Activated CD8-positive, alpha-beta T cell treated with anti-CD3 and anti-CD28 coated beads for 36 hours (primary cell): ENCODE measurements around the gene SIGLEC14. TPM values are rescaled to one million over a fixed set of nuclear protein-coding genes. Genes with fewer than 3 reads are reported as not detected.

Experiments
- ATAC-seq: fragments of 200-7000 bp; cut with Tn5 transposase; one replicate; pipeline ENCODE4 v1.10.0; 2021; ENCODE audit warnings: mild to moderate bottlenecking, moderate library complexity
- CTCF ChIA-PET: fragments of 350-600 bp; sonication (Branson Sonifier 250); formaldehyde crosslinking; loops from one replicate; lab custom pipeline; 2021; ENCODE audit warnings: antibody characterized with exemption; lab: Charles Lee
- POLR2A ChIA-PET: fragments of 350-600 bp; sonication (Branson Sonifier 250); formaldehyde crosslinking; loops from one replicate; lab custom pipeline; 2021; ENCODE audit warnings: antibody characterized with exemption; lab: Charles Lee
- DNase-seq: peaks from one replicate; pipeline ENCODE4 v3.0.0-alpha.2; 2020
- H3K27ac Mint-ChIP-seq: one replicate; pipeline ENCODE4 v1.8.0; 2021; ENCODE audit warnings: mild to moderate bottlenecking, mixed read lengths
- H3K27me3 Mint-ChIP-seq: one replicate; pipeline ENCODE4 v1.8.0; 2021; ENCODE audit warnings: mixed read lengths
- H3K36me3 Mint-ChIP-seq: one replicate; pipeline ENCODE4 v1.8.0; 2021; ENCODE audit warnings: low read depth, mixed read lengths
- H3K4me1 Mint-ChIP-seq: one replicate; pipeline ENCODE4 v1.8.0; 2021; ENCODE audit warnings: low read depth, mixed read lengths
- H3K4me3 Mint-ChIP-seq: one replicate; pipeline ENCODE4 v1.8.0; 2021; ENCODE audit warnings: mild to moderate bottlenecking, moderate library complexity, mixed read lengths
- H3K9me3 Mint-ChIP-seq: one replicate; pipeline ENCODE4 v1.8.0; 2021; ENCODE audit warnings: mixed read lengths
- CTCF ChIP-seq: fragments of 200-600 bp; IDR thresholded peaks from one replicate; pipeline ENCODE4 v1.8.0; 2022; ENCODE audit warnings: antibody characterized with exemption, mild to moderate bottlenecking
- intact Hi-C: fragments of 100-400 bp; cut with micrococcal nuclease; formaldehyde crosslinking; loops from one replicate; pipeline ENCODE4 v1.10.0; 2022
- total RNA-seq, 2 experiments: library from RNA; stranded (reverse); gene quantifications; one replicate each; pipeline ENCODE4 v1.2.3, GENCODE V29; 2021

SIGLEC14 gene
- total RNA-seq, 2 experiments from 2014 or later = not detected

- TF ChIP-seq CTCF = peak; percentile 73
- ATAC-seq (peak; percentile 74), DNase-seq (peak; percentile 86)
- peaks cover 2% of the 10 kb centered on the region for H3K9me3 Mint-ChIP-seq
- no peak overlapping the region for H3K4me3 Mint-ChIP-seq
- ChIA-PET POLR2A (interaction anchor here (0.5 kb wide), 1 partner anchor 129 kb away, joined by 3 read pairs; no protein-coding TSS in a partner anchor), CTCF (interaction anchor here (0.6 to 8.8 kb wide), 37 partner anchors 9 to 528 kb away, joined by 3 to 82 read pairs (median 4); no protein-coding TSS in a partner anchor)
- peaks cover 32% of the 10 kb centered on the region for H3K27me3 Mint-ChIP-seq
- H3K36me3 Mint-ChIP-seq = no peaks in the 10 kb centered on the region
- peaks cover 5% of the 10 kb centered on the region for H3K4me1 Mint-ChIP-seq
- intact Hi-C loops = no loop called here
- no peak overlapping the region for H3K27ac Mint-ChIP-seq
These were observed 14.5 kb upstream of the SIGLEC14 start for GRCh38 chr19:51660975-51661600.

GRCh38 chr19:51654783-51655182, 8.2 kb upstream of the SIGLEC14 start:
- peaks cover 5% of the 10 kb centered on the region for H3K4me1 Mint-ChIP-seq
- intact Hi-C loops = loop anchor here (5.0 kb wide), 2 partner anchors 177 to 232 kb away; partner anchors contain the start of gene CEACAM18
- H3K9me3 Mint-ChIP-seq = peaks cover 2% of the 10 kb centered on the region
- H3K27ac Mint-ChIP-seq = no peak overlapping the region
- ATAC-seq (no peak), DNase-seq (no peak)
- no peaks in the 10 kb centered on the region for H3K36me3 Mint-ChIP-seq
- ChIA-PET POLR2A (no interaction called here), CTCF (interaction anchor here (1.0 to 8.8 kb wide), 8 partner anchors 16 to 497 kb away, joined by 3 to 82 read pairs (median 4); no protein-coding TSS in a partner anchor)
- no peak overlapping the region for H3K4me3 Mint-ChIP-seq
- TF ChIP-seq CTCF = no peak
- peaks cover 30% of the 10 kb centered on the region for H3K27me3 Mint-ChIP-seq

- ChIA-PET CTCF (interaction anchor here (2.0 to 8.8 kb wide), 2 partner anchors 179 kb away, joined by 6 to 82 read pairs; no protein-coding TSS in a partner anchor), POLR2A (no interaction called here)
- peaks cover 2% of the 10 kb centered on the region for H3K9me3 Mint-ChIP-seq
- peaks cover 5% of the 10 kb centered on the region for H3K4me1 Mint-ChIP-seq
- H3K27me3 Mint-ChIP-seq = peaks cover 36% of the 10 kb centered on the region
- H3K4me3 Mint-ChIP-seq = no peak overlapping the region
- ATAC-seq (no peak), DNase-seq (no peak)
- H3K27ac Mint-ChIP-seq = no peak overlapping the region
- TF ChIP-seq CTCF = no peak
- intact Hi-C loops = no loop called here
- H3K36me3 Mint-ChIP-seq = no peaks in the 10 kb centered on the region
These were observed 6.5 kb upstream of the SIGLEC14 start for GRCh38 chr19:51653162-51653561.

- no peak for ATAC-seq
- H3K4me1 Mint-ChIP-seq = peaks cover 5% of the 10 kb centered on the region
- no peak overlapping the region for H3K4me3 Mint-ChIP-seq
- H3K27ac Mint-ChIP-seq = no peak overlapping the region
- H3K27me3 Mint-ChIP-seq = peaks cover 38% of the 10 kb centered on the region
- intact Hi-C loops = no loop called here
- H3K9me3 Mint-ChIP-seq = peaks cover 2% of the 10 kb centered on the region
- CTCF ChIA-PET = interaction anchor here (1.1 to 2.0 kb wide), 3 partner anchors 9 to 180 kb away, joined by 4 to 6 read pairs (median 4); no protein-coding TSS in a partner anchor
- H3K36me3 Mint-ChIP-seq = no peaks in the 10 kb centered on the region
- POLR2A ChIA-PET = interaction anchor here (0.6 kb wide), 1 partner anchor 374 kb away, joined by 3 read pairs; no protein-coding TSS in a partner anchor
- DNase-seq = no peak
- TF ChIP-seq CTCF = no peak
These were observed 5.6 kb upstream of the SIGLEC14 start for GRCh38 chr19:51652266-51652665.
